ENCODE data around the gene GPR107.

The GPR107 gene

GRCh38 chr9:130140706-130141105 lies 87.0 kb downstream of the GPR107 start:
- TF ChIP-seq RARB (CRISPR knock-in tag; IDR thresholded peaks at IDR 0.05) (no peak), TCF4 (CRISPR knock-in tag; IDR thresholded peaks at IDR 0.05; ENCODE audit: borderline replicate concordance) (no peak), GLIS3 (CRISPR knock-in tag; IDR thresholded peaks at IDR 0.05) (no peak), OSR1 (CRISPR knock-in tag; IDR thresholded peaks at IDR 0.05) (no peak), ESRRG (CRISPR knock-in tag; IDR thresholded peaks at IDR 0.05) (no peak), ZNF70 (CRISPR knock-in tag; IDR thresholded peaks at IDR 0.05) (no peak), CREB5 (CRISPR knock-in tag; IDR thresholded peaks at IDR 0.05; ENCODE audit: low read depth) (no peak)
- TF ChIP-seq, protein P1, sequence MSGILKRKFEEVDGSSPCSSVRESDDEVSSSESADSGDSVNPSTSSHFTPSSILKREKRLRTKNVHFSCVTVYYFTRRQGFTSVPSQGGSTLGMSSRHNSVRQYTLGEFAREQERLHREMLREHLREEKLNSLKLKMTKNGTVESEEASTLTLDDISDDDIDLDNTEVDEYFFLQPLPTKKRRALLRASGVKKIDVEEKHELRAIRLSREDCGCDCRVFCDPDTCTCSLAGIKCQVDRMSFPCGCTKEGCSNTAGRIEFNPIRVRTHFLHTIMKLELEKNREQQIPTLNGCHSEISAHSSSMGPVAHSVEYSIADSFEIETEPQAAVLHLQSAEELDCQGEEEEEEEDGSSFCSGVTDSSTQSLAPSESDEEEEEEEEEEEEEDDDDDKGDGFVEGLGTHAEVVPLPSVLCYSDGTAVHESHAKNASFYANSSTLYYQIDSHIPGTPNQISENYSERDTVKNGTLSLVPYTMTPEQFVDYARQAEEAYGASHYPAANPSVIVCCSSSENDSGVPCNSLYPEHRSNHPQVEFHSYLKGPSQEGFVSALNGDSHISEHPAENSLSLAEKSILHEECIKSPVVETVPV (CRISPR knock-in tag; IDR thresholded peaks at IDR 0.05) = no peak
- no peak for ATAC-seq

- no peak for TF ChIP-seq ZNF70 (CRISPR knock-in tag; IDR thresholded peaks at IDR 0.05)
- TF ChIP-seq ZFP3 (CRISPR knock-in tag; IDR thresholded peaks at IDR 0.05) = no peak
- no peak for TF ChIP-seq OSR1 (CRISPR knock-in tag; IDR thresholded peaks at IDR 0.05)
- TF ChIP-seq, protein P2, sequence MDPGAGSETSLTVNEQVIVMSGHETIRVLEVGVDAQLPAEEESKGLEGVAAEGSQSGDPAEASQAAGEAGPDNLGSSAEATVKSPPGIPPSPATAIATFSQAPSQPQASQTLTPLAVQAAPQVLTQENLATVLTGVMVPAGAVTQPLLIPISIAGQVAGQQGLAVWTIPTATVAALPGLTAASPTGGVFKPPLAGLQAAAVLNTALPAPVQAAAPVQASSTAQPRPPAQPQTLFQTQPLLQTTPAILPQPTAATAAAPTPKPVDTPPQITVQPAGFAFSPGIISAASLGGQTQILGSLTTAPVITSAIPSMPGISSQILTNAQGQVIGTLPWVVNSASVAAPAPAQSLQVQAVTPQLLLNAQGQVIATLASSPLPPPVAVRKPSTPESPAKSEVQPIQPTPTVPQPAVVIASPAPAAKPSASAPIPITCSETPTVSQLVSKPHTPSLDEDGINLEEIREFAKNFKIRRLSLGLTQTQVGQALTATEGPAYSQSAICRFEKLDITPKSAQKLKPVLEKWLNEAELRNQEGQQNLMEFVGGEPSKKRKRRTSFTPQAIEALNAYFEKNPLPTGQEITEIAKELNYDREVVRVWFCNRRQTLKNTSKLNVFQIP (CRISPR knock-in tag; IDR thresholded peaks at IDR 0.05; ENCODE audit: borderline replicate concordance, low read depth) = no peak
- no peak for TF ChIP-seq ZNF565 (CRISPR knock-in tag; conservative IDR thresholded peaks at IDR 0.05; ENCODE audit: low read depth)
- no peak for ATAC-seq
These were observed 88.3 kb downstream of the GPR107 start for GRCh38 chr9:130142056-130142455.

DNA sequence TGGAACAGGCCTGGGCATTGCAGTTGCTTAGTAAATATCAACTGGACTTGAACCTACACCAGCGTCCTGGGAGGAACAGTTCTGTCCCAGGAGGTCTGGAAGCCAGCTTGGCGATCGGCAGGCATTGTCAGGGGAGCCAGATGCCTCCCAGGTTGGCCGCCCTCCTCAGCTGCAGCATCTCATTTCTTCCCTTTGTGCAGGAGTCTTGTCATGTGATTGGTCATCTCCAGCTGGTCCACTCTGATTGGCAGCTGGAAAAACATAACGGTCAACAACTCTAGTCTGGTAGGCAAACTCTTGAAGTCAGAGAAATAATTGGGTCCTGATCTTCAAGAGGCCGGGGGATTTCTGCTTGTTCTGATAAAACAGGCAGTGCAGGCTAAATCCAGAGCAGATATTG lies 88.9 kb downstream of the GPR107 start:
- no peak for TF ChIP-seq ISL1 (CRISPR knock-in tag; IDR thresholded peaks at IDR 0.05)
- TF ChIP-seq CREB5 (CRISPR knock-in tag; IDR thresholded peaks at IDR 0.05; ENCODE audit: low read depth) = no peak
- no peak for TF ChIP-seq BACH2 (CRISPR knock-in tag; IDR thresholded peaks at IDR 0.05; ENCODE audit: borderline replicate concordance)
- TF ChIP-seq CSDC2 (CRISPR knock-in tag; IDR thresholded peaks at IDR 0.05) = no peak
- TF ChIP-seq TCF4 (CRISPR knock-in tag; IDR thresholded peaks at IDR 0.05; ENCODE audit: borderline replicate concordance) = no peak
- TF ChIP-seq, protein P1 (CRISPR knock-in tag; IDR thresholded peaks at IDR 0.05) = no peak
- TF ChIP-seq ZC3H10 (CRISPR knock-in tag; IDR thresholded peaks at IDR 0.05) = no peak
- TF ChIP-seq RARB (CRISPR knock-in tag; IDR thresholded peaks at IDR 0.05) = no peak
- TF ChIP-seq, protein P3, sequence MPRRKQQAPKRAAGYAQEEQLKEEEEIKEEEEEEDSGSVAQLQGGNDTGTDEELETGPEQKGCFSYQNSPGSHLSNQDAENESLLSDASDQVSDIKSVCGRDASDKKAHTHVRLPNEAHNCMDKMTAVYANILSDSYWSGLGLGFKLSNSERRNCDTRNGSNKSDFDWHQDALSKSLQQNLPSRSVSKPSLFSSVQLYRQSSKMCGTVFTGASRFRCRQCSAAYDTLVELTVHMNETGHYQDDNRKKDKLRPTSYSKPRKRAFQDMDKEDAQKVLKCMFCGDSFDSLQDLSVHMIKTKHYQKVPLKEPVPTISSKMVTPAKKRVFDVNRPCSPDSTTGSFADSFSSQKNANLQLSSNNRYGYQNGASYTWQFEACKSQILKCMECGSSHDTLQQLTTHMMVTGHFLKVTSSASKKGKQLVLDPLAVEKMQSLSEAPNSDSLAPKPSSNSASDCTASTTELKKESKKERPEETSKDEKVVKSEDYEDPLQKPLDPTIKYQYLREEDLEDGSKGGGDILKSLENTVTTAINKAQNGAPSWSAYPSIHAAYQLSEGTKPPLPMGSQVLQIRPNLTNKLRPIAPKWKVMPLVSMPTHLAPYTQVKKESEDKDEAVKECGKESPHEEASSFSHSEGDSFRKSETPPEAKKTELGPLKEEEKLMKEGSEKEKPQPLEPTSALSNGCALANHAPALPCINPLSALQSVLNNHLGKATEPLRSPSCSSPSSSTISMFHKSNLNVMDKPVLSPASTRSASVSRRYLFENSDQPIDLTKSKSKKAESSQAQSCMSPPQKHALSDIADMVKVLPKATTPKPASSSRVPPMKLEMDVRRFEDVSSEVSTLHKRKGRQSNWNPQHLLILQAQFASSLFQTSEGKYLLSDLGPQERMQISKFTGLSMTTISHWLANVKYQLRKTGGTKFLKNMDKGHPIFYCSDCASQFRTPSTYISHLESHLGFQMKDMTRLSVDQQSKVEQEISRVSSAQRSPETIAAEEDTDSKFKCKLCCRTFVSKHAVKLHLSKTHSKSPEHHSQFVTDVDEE (CRISPR knock-in tag; IDR thresholded peaks at IDR 0.05) = no peak
- TF ChIP-seq OSR1 (CRISPR knock-in tag; IDR thresholded peaks at IDR 0.05) = no peak
- TF ChIP-seq ZNF565 (CRISPR knock-in tag; conservative IDR thresholded peaks at IDR 0.05; ENCODE audit: low read depth) = no peak
- no peak for TF ChIP-seq ZNF70 (CRISPR knock-in tag; IDR thresholded peaks at IDR 0.05)
- no peak for TF ChIP-seq SNAI2 (CRISPR knock-in tag; IDR thresholded peaks at IDR 0.05)
- TF ChIP-seq ARNTL (CRISPR knock-in tag; IDR thresholded peaks at IDR 0.05; ENCODE audit: borderline replicate concordance, low read depth) = no peak
- TF ChIP-seq ZNF8 (CRISPR knock-in tag; IDR thresholded peaks at IDR 0.05) = no peak
- TF ChIP-seq ZFP30 (CRISPR knock-in tag; IDR thresholded peaks at IDR 0.05) = no peak
- no peak for TF ChIP-seq ZFP3 (CRISPR knock-in tag; IDR thresholded peaks at IDR 0.05)
- TF ChIP-seq, protein P4, sequence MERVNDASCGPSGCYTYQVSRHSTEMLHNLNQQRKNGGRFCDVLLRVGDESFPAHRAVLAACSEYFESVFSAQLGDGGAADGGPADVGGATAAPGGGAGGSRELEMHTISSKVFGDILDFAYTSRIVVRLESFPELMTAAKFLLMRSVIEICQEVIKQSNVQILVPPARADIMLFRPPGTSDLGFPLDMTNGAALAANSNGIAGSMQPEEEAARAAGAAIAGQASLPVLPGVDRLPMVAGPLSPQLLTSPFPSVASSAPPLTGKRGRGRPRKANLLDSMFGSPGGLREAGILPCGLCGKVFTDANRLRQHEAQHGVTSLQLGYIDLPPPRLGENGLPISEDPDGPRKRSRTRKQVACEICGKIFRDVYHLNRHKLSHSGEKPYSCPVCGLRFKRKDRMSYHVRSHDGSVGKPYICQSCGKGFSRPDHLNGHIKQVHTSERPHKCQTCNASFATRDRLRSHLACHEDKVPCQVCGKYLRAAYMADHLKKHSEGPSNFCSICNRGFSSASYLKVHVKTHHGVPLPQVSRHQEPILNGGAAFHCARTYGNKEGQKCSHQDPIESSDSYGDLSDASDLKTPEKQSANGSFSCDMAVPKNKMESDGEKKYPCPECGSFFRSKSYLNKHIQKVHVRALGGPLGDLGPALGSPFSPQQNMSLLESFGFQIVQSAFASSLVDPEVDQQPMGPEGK (CRISPR knock-in tag; IDR thresholded peaks at IDR 0.05; ENCODE audit: borderline replicate concordance) = no peak
- no peak for ATAC-seq
